ENCODE measurements around the gene PNMA8C.

GRCh38 chr19:46435009-46435408, 6.3 kb upstream of the PNMA8C start:
- TF ChIP-seq CTCF (conservative IDR thresholded peaks at IDR 0.05; ENCODE audit: low read depth, low read length) (no peak), EZH2 (IDR thresholded peaks at IDR 0.05; ENCODE audit: low read length, unreplicated experiment) (no peak), EZH2phosphoT487 (IDR thresholded peaks at IDR 0.05; ENCODE audit: borderline replicate concordance, low read length) (no peak)

All from PC-3 (cell line).